HG03457 (cell line): ENCODE results near the gene CDCP1.
"Not testable (repeated sequence)": the region's sequence is repeated elsewhere in the genome, so short reads cannot be mapped to it uniquely, and the experiment has no call there.

Experiments
- ATAC-seq: cut with Tn5 transposase; IDR thresholded peaks from one replicate; pipeline ENCODE4 v1.9.1; 2021; ENCODE audit warnings: moderate number of reproducible peaks; ENCODE audit not compliant: unreplicated experiment

CDCP1 gene

GRCh38 chr3:45088543-45089358, 57.4 kb downstream of the CDCP1 start:
- ATAC-seq: no peak

GRCh38 chr3:45087155-45087554, 59.0 kb downstream of the CDCP1 start:
- ATAC-seq: no peak

GRCh38 chr3:45084820-45085816, 61.1 kb downstream of the CDCP1 start:
- no peak for ATAC-seq

GRCh38 chr3:45084361-45084760, 61.8 kb downstream of the CDCP1 start:
- no peak for ATAC-seq

- ATAC-seq: no peak
These were observed 63.2 kb downstream of the CDCP1 start for GRCh38 chr3:45083023-45083422.

GRCh38 chr3:45082142-45082538, 64.0 kb downstream of the CDCP1 start:
- ATAC-seq: no peak

- ATAC-seq: no peak
These were observed 64.6 kb downstream of the CDCP1 start for GRCh38 chr3:45081506-45082141.

- ATAC-seq: no peak
These were observed 65.4 kb downstream of the CDCP1 start for GRCh38 chr3:45080824-45081223.

GRCh38 chr3:45079715-45080114, 66.5 kb downstream of the CDCP1 start:
- ATAC-seq: no peak

GRCh38 chr3:45078910-45079522, 67.2 kb downstream of the CDCP1 start:
- ATAC-seq: no peak

GRCh38 chr3:45078256-45078655, 67.9 kb downstream of the CDCP1 start:
- not testable (repeated sequence) for ATAC-seq

GRCh38 chr3:45075821-45076625, 70.2 kb downstream of the CDCP1 start:
- ATAC-seq: no peak

- no peak for ATAC-seq
These were observed 75.1 kb downstream of the CDCP1 start for GRCh38 chr3:45071075-45071474.

GRCh38 chr3:45067941-45068340, 78.2 kb downstream of the CDCP1 start:
- ATAC-seq: no peak

- ATAC-seq: no peak
These were observed 78.7 kb downstream of the CDCP1 start for GRCh38 chr3:45067486-45067885.

GRCh38 chr3:45066109-45066801, 79.9 kb downstream of the CDCP1 start:
- no peak for ATAC-seq

- ATAC-seq: no peak
These were observed 80.8 kb downstream of the CDCP1 start for GRCh38 chr3:45065373-45065720.

GRCh38 chr3:45064512-45065372, 81.4 kb downstream of the CDCP1 start:
- ATAC-seq: no peak

GRCh38 chr3:45062697-45063070, 83.5 kb downstream of the CDCP1 start:
- no peak for ATAC-seq
